GM19023 (cell line): Measurements from ENCODE around the gene CNTN4.

Source experiments
- ATAC-seq: cut with Tn5 transposase; IDR thresholded peaks from one replicate; pipeline ENCODE4 v1.9.1; 2021; ENCODE audit warnings: mild to moderate bottlenecking, moderate library complexity; ENCODE audit not compliant: unreplicated experiment

Gene CNTN4

DNA sequence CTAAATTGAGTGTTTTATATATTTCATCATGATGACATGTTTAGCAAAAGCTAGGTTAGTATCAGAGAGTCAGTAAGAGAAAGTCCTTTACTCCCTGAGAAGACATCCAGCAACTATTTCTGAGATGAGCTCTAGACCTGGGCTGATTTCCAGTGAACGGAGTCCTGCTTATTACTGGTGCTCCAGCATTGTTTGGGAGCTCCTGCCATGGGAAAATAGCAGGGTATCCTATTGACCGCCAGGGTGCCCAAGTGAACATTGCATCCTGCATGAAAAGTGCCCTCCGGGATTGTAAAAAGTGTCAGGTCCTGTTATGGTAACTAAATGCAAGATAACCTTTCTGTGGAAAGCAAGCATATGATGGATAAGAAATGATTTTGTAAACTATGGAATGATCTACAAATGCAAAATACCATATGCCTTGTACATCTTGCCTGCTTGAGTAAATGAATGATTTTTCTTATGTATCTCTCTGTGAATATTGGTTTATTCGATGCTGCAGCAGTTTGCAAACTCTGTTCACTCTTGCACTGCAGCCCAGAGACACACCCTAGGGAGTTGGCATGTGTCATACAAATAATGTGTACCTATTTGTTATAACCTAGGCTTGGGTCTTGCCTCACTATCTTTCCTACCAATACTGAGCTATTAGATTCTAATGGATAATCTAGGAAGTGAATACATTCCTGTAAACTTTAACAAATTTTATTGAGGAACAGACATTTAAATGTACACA lies 914.8 kb downstream of the CNTN4 start:
- no peak for ATAC-seq

DNA sequence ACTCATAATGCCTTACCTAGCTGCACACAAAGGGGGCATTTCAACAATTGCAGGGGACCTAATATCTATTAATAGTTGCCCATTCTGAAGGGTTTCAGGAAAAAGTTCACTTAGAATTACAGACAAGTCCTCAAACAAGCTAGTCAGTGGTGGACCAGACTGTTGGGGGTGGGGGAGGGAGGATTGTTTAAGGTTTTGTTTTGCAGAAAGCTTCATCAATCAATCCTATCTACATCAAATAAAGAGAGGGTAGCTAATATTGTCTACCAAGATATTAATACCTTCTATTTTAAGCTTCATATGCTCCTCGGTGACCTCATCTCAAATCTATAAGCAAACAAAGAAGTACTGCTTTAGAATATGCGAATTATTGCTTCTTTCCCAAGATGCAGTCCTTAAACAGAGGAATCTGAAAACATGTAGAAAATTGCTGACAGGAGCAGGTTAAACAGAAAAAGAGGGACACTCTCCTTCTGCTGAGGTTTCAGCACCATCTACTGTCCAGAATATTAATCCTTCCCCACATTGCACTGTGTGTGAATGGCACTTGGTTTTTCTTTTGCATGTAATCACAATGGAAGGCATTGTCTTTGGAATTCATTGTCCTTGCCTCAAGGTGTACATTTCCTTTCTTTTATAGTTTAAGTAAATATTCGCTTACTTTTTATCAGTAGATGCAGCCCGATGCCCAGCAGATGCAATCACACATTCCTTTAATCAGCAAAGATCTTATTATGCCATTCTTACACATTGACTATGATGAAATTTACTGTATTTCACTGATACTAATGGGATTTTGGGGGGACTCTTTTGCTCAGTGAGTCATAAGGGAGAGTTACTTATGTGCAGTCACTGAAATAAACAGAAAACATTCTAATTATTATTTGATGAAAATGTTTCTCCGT lies 916.8 kb downstream of the CNTN4 start:
- peak; percentile 66 for ATAC-seq

DNA sequence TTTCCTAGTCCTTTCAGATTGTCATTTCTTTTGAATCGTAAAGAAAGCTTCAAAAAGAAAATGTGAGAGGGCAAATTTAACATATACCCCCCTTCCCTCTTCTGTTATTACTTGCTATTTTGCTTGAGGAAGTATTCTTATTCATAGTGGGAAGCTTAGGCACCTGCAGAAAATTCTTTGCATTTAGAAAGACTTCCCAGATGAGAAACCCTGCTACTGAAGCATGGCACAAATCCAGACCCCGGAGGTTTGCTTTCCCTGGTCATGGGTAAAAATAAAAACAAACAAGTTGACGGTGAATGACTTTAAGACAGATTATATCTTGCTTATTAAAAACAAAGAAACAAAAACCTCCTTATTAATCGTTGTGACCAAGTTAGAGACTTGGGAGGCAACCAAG lies 917.6 kb downstream of the CNTN4 start:
- no peak for ATAC-seq

DNA sequence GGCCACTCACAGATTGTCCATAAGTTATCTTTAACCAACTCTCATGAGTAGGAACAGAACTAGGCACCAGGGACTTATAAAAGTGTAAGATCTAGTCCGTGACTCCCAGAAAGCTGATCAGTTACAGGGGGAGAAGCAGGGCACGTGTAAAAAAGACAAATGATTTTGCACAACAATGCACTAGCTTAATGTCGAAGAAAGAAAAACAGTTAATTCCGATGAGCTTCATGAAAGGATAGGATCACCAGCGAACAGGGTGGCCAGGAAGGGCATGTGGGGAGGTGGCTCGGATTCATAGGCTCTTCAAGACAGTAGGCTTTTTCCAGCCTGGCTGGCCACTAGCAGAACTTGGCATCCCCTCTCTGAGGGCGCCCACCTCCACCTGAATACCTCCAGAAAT lies 921.5 kb downstream of the CNTN4 start:
- ATAC-seq, result no peak

DNA sequence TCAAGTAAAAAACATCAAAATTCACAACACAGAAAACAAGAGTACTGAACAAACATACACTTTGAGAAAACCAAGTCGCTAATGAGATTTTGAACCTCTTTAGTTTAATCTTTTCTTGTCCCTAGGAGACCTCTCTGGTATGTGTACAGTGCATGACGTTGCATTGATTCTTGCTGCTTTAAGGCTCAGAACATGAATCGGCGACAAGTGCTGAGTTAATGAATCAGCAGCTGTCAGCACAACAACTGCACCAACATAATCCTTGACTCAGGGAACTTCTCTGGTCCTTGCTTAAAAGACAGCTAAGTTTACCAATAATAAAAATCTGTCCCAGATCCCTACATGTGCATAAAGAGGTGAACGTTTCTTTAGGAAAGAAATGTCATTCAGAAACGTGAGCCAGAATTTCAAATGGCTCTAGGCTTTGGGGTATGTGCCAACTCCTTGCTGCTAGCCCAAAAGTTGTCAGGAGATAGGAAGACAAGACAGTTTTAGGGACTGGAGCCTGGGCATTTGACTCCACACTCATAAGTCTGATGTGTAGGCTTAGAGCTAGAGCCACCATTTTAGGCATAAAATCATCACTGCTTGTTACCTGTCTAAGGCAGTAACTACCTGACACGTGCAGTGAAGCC lies 924.6 kb downstream of the CNTN4 start:
- ATAC-seq, result no peak

DNA sequence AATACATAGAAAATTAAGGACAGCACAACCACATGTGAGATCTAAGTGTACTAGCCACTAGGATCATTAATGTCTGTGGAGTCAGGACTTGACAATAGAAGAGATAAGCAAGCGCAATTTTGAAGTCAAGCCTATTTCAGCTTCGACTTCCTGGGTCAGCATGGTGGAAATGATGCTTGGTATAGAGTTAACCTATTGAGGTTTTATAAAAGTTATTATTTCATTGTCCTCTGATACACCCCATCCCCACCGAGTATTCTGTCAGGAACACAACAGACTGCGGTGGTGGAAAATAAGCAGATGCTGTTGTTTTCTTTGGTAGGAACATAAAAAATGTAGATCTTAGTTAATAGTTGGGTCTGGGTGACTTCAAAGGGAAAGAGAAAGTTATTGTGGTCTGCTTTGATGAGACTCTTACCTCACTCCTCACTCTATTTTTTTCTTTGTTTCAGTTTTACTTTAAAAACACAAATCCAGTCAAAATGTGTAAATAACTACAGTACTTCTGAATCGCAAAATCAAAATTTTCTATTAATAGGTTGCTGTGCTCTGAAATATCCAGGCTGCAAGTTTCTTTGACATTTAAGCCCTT lies 929.4 kb downstream of the CNTN4 start:
- ATAC-seq, result peak; percentile 80

DNA sequence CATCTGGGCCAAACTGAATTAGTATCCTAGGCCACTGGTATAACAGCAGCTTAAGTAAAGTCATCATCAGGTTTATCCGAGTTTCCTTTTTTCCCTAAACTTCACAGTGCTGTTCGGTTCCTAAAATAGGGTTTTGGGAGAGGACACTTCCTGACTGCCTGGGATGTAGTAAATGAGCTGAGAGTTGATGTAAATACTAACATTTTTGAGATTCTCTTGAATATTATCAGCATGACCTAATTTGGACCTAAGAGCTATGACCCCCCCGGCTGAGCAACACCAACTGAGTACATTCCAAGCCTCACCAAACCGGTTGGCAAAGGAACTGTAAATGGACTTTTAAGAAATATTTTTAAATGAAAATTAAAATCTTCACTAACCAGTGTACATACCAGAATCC lies 932.7 kb downstream of the CNTN4 start:
- no peak for ATAC-seq

DNA sequence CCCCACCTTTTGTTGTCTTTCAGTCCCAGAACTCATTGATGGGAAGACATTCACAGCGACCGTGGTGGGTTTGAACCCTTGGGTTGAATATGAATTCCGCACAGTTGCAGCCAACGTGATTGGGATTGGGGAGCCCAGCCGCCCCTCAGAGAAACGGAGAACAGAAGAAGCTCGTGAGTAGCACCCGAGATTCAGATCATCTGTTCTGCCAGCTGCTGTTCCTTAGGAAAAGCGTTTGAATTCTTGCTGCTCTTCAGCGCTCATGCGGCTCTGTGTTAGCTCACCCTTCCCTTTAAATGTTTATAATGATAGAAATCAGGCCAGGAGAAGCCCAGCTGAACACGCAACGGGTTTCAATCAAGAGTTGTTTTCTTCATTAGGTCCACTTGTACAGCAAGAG lies 938.5 kb downstream of the CNTN4 start:
- no peak for ATAC-seq

DNA sequence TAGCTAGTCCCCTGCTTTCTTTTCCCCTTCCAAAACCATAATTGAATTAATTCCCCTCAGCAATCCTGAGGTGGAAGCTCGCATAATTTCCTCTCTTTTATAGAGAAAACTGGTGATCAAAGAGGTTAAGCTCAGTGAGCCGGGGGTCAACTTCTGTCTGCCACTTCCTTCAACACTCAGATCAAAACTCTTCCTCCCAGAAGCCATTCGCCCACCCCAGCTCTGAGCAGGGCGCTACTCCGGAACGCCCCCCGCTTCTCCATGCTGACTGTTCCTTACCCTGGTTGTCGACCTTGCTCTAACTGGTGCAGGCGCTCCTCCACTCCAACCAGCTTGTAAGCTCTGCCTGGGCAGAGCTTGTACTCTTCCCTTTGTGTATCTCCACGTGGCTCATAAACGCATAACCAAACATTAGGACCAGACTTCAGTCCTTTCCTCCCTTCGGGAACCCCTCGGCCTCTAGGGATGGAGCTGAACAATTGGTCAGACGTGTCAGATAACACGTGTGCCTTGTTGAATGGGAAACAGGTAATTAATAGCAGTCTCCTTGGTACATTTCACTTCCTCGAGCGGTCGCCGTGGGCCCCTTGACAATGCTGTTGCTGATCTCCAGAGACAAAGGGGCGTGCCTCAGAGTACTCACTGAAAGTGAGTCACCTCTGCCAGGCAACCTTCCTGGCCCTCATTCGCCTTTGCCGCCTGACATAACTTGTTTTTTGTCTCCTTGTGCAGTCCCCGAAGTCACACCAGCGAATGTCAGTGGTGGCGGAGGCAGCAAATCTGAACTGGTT lies 939.7 kb downstream of the CNTN4 start:
- ATAC-seq, result no peak

DNA sequence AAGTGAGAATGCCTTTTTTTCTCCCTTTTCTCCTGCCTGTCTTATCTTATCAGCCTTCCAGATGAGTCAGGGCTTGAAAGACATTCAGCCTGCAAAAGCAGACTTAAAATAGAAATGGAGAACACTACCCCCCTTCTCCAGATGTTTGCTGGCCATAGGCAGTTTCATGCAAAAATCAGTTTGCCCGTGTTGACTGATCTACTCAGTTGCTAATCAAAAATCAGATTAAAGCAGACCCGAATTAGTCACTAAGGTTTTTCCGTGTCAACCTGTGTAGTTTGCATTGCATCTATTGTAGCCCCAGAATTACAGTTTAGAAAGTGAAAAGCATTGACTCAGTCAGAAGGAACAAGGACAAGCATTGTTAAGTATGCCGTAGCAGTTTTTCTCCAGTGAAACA lies 955.3 kb downstream of the CNTN4 start:
- no peak for ATAC-seq

DNA sequence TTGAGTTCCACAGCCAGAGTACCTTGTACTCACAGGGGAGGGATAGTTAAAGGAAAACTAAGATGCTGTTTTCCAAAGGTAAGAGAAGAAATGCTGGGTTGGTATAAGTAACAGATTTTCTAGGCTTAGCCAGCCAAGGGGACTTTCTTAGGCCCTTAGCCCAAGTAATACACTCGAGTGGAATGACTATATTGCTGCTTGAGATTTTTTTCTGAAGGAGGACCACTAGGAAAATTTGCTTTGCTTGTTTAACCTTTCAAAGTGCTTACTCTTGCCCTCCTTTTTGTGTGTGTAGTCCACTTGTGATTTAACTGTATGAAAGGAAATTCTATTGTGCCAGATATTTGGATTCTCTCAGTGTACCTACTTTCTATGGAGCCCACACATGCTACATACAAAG lies 961.0 kb downstream of the CNTN4 start:
- ATAC-seq, result no peak

DNA sequence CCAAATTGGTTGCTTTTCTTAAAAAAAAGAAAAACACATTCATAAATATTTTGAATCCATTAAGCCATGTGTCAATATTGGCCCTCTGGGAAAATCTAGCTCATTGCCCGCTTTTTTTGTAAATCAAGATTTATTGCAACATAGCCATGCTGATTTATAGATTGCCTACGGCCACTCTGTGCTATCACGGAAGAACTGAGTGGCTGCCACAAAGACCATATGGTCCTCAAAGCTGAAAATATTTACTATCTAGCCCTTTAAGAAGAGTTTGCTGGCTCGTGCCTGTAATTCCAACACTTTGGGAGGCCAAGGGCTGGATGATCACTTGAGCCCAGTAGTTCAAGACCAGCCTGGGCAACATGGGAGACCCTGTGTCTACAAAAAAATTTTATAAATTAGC lies 965.6 kb downstream of the CNTN4 start:
- ATAC-seq, result no peak

DNA sequence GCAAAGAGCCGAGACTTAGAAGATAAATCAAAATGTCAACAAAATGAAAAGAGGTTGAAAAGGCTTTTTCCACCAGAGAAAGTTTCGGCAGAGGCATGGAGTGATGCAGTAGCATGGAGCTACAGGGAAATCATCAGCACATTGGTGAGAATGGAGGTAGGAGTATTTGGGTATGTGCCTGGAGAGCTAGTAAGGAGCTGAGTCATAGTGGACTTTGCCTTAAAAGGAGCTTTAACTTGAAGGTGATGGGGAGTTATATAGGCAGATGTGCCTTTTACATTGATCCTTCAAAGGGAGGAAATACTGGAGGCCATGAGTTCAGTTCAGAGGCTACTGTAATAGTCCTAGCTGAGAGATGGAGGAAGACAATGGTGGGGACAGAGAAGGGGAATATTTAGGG lies 967.2 kb downstream of the CNTN4 start:
- no peak for ATAC-seq

DNA sequence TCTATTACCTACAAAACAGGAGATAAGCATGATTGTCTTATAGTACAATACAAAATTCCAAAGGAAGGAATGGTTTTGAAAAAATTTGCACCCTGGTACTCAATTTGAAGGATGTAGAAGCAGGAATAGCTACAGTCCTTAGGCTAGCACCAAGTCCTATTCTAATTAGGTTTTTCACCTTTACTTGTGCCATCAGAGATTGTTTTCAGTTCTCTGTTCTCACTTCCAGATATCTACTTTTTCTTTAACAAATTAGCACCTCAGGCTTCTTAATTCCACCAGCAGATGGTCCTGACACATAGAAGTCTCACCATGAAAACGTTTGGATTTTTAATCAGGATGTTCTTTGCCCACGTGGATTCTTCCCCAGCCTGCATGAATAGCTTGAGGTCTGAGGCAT lies 967.7 kb downstream of the CNTN4 start:
- ATAC-seq, result peak; percentile 59

DNA sequence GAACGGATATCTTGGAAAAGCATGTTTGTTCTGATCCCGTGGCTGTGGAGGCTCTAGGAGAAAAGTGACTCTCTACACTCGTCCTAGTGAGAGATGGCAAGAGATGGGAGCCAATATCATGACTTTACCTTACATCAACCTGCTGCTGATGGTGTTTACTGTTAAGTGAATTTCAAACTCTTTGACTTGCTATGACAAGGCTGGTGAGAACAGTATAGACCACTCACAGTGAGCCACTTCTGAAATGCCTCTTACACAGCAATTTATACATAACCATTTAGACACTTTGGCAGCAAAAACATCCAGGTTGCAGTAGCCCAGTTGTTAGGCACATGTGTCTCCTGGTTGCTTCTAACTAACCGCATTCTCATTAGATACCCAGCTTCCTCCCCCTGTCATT lies 968.2 kb downstream of the CNTN4 start:
- ATAC-seq, result no peak

DNA sequence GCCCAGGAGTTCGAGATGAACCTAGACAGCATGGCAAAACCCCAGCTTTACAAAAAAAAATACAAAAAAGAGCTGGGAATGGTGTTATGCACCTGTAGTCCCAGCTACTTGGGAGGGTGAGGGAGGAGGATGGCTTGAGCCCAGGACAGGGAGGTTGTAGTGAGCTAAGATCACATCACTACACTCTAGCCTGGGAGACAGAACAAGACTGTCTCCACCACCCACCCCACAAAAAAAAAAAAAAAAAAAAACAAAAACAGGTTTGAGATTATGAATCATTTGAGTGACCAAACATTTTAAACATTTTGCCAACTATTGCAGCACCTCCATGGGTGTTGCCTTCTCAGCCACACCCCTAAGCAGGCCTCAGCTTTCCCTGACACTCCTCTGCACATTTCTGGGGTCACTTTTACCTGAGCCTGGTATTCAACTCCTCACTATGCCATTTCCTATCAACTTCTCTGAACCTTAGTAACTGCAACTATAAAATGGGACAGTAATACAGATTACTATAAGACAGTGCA lies 969.8 kb downstream of the CNTN4 start:
- ATAC-seq, result no peak

DNA sequence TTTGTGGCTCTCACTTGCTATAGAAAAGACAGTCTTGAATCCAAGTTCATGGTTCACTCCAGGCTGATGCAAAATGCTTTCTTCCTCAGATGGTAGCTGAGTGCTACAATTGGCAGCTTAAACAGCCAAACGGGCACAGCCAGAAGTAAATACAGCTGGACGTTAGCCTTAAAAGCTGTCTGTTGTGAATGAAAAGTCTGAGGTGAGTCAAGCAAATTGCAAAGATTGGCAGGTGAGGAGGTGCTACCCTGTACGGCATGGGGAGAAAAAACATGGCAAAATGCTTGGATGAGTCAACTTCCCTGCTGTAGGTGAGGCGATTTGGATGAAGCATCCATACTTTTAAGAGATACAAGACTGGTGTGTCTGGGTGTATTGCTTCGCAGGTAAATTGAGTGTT lies 971.1 kb downstream of the CNTN4 start:
- ATAC-seq, result no peak

DNA sequence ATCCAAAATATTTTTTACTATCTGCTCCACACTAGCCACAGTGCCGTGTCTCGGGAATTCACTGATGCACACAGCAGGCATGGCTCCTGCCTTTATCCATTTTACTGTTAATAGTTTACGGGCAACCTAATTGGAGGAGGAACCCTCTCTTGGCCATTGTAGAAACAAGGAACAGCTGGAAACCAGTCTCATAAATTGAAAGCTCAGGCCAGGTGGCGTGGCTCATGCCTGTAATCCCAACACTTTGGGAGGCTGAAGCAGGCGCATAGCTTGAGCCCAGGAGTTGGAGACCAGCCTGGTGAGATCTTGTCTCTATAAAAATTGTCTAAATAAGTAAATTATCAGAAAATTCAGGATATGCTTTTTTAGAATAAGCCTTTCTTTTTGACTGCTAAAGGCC lies 972.5 kb downstream of the CNTN4 start:
- no peak for ATAC-seq

DNA sequence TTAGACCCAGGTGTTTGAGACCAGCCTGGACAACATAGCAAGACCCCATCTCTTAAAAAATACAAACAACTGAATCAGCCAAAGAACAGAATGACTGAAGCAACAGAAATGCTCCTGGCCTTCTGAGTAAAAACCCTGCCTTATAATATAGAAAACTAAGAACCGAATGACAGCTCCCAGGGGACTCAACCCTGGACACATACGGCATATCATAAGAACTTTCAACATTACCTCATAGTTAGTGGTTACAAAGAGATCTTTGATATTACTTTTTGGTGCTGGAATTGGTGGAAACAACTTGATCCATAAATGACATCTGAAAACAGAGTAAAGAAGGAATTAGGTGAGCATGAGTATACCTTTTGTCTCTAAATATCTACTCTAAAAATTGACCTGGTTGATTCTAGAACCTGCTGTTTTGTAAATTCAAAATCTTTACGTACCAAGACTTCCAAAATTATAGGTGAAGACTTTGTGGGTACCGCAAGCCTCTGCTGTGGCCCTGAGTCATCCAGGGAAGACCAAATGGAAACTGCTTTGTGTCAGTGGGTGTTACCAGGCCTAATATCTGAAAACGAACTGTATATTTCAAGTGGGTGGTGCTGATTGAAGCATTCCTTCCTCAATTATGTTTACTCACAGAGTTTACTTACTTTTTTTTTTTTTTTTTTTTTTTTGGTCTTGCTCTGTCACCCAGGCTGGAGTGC lies 976.0 kb downstream of the CNTN4 start:
- ATAC-seq, result peak; percentile 64

DNA sequence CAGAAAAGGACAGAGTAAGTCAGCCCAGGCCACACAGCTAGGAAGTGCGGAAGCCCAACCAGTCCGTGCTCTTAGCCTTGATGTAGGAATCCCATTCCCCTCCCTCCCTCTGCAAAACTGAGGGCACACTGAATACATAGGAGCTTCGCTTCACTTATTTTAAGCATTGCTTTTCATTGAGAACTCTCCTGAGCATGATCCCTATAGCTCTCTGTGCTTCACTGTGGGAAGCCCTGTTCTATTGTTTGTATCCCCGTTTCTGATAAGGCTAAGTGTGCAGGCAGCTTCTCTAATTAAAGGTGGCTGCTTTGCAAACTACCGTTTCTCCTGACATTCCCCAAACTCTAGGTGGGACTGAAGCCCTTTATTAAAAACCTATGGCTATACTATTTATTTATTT lies 981.6 kb downstream of the CNTN4 start:
- ATAC-seq, result no peak
